Activated CD8-positive, alpha-beta T cell treated with anti-CD3 and anti-CD28 coated beads for 36 hours (primary cell): ENCODE results near the gene E2F2. TPM values are rescaled to one million over a fixed set of nuclear protein-coding genes. Genes with fewer than 3 reads are reported as not detected.

Experiments
- ATAC-seq: fragments of 200-7000 bp; cut with Tn5 transposase; one replicate; pipeline ENCODE4 v1.10.0; 2021; ENCODE audit warnings: mild to moderate bottlenecking, moderate library complexity
- CTCF ChIA-PET: fragments of 350-600 bp; sonication (Branson Sonifier 250); formaldehyde crosslinking; loops from one replicate; lab custom pipeline; 2021; ENCODE audit warnings: antibody characterized with exemption; lab: Charles Lee
- POLR2A ChIA-PET: fragments of 350-600 bp; sonication (Branson Sonifier 250); formaldehyde crosslinking; loops from one replicate; lab custom pipeline; 2021; ENCODE audit warnings: antibody characterized with exemption; lab: Charles Lee
- DNase-seq: peaks from one replicate; pipeline ENCODE4 v3.0.0-alpha.2; 2020
- H3K27ac Mint-ChIP-seq: one replicate; pipeline ENCODE4 v1.8.0; 2021; ENCODE audit warnings: mild to moderate bottlenecking, mixed read lengths
- H3K27me3 Mint-ChIP-seq: one replicate; pipeline ENCODE4 v1.8.0; 2021; ENCODE audit warnings: mixed read lengths
- H3K36me3 Mint-ChIP-seq: one replicate; pipeline ENCODE4 v1.8.0; 2021; ENCODE audit warnings: low read depth, mixed read lengths
- H3K4me1 Mint-ChIP-seq: one replicate; pipeline ENCODE4 v1.8.0; 2021; ENCODE audit warnings: low read depth, mixed read lengths
- H3K4me3 Mint-ChIP-seq: one replicate; pipeline ENCODE4 v1.8.0; 2021; ENCODE audit warnings: mild to moderate bottlenecking, moderate library complexity, mixed read lengths
- H3K9me3 Mint-ChIP-seq: one replicate; pipeline ENCODE4 v1.8.0; 2021; ENCODE audit warnings: mixed read lengths
- CTCF ChIP-seq: fragments of 200-600 bp; IDR thresholded peaks from one replicate; pipeline ENCODE4 v1.8.0; 2022; ENCODE audit warnings: antibody characterized with exemption, mild to moderate bottlenecking
- intact Hi-C: fragments of 100-400 bp; cut with micrococcal nuclease; formaldehyde crosslinking; loops from one replicate; pipeline ENCODE4 v1.10.0; 2022
- total RNA-seq, 2 experiments: library from RNA; stranded (reverse); gene quantifications; one replicate each; pipeline ENCODE4 v1.2.3, GENCODE V29; 2021

The E2F2 gene
- total RNA-seq, 2 experiments from 2014 or later: 23.7 to 25.3 TPM

- Mint-ChIP-seq H3K4me1 (peaks cover 32% of the 10 kb centered on the region), H3K9me3 (no peaks in the 10 kb centered on the region), H3K4me3 (no peak overlapping the region), H3K27me3 (peaks cover 12% of the 10 kb centered on the region), H3K27ac (no peak overlapping the region), H3K36me3 (peaks cover under 1% of the 10 kb centered on the region)
- ChIA-PET POLR2A (interaction anchor here (0.9 to 1.0 kb wide), 4 partner anchors 14 to 73 kb away, joined by 3 read pairs; no protein-coding TSS in a partner anchor), CTCF (interaction anchor here (0.8 to 16.5 kb wide), 5 partner anchors 9 to 72 kb away, joined by 3 to 168 read pairs (median 3); no protein-coding TSS in a partner anchor)
- no peak for TF ChIP-seq CTCF
- ATAC-seq (no peak), DNase-seq (no peak)
- intact Hi-C loops: no loop called here
Observed at GRCh38 chr1:23563755-23564374, 32.8 kb upstream of the E2F2 start.

- H3K4me1 Mint-ChIP-seq: peaks cover 27% of the 10 kb centered on the region
- H3K27me3 Mint-ChIP-seq: peaks cover 8% of the 10 kb centered on the region
- H3K4me3 Mint-ChIP-seq: no peak overlapping the region
- no peak overlapping the region for H3K27ac Mint-ChIP-seq
- H3K9me3 Mint-ChIP-seq: no peaks in the 10 kb centered on the region
- ATAC-seq (no peak), DNase-seq (no peak)
- peaks cover 9% of the 10 kb centered on the region for H3K36me3 Mint-ChIP-seq
- intact Hi-C loops: no loop called here
- no peak for TF ChIP-seq CTCF
- ChIA-PET POLR2A (interaction anchor here (0.8 to 0.9 kb wide), 2 partner anchors 41 to 66 kb away, joined by 3 read pairs; no protein-coding TSS in a partner anchor), CTCF (interaction anchor here (0.8 to 16.5 kb wide), 4 partner anchors 8 to 73 kb away, joined by 3 to 168 read pairs (median 6); no protein-coding TSS in a partner anchor)
Observed at GRCh38 chr1:23563003-23563402, 32.0 kb upstream of the E2F2 start.

GRCh38 chr1:23562137-23562876, 31.3 kb upstream of the E2F2 start:
- Mint-ChIP-seq H3K4me3 (no peak overlapping the region), H3K27ac (no peak overlapping the region), H3K9me3 (no peaks in the 10 kb centered on the region), H3K36me3 (peaks cover 16% of the 10 kb centered on the region), H3K4me1 (peaks cover 32% of the 10 kb centered on the region), H3K27me3 (peaks cover 5% of the 10 kb centered on the region)
- no peak for ATAC-seq
- intact Hi-C loops: no loop called here
- peak; percentile 55 for DNase-seq
- POLR2A ChIA-PET: interaction anchor here (0.8 to 5.2 kb wide), 2 partner anchors 30 to 67 kb away, joined by 3 to 40 read pairs; no protein-coding TSS in a partner anchor
- no peak for TF ChIP-seq CTCF
- CTCF ChIA-PET: interaction anchor here (1.6 to 5.6 kb wide), 3 partner anchors 15 to 74 kb away, joined by 3 to 82 read pairs (median 3); no protein-coding TSS in a partner anchor

GRCh38 chr1:23561813-23562100, 30.7 kb upstream of the E2F2 start:
- Mint-ChIP-seq H3K27me3 (peaks cover 3% of the 10 kb centered on the region), H3K36me3 (peaks cover 21% of the 10 kb centered on the region), H3K4me3 (no peak overlapping the region), H3K27ac (no peak overlapping the region), H3K4me1 (peaks cover 35% of the 10 kb centered on the region), H3K9me3 (no peaks in the 10 kb centered on the region)
- ChIA-PET CTCF (interaction anchor here (1.6 to 5.6 kb wide), 3 partner anchors 15 to 75 kb away, joined by 3 to 82 read pairs (median 3); no protein-coding TSS in a partner anchor), POLR2A (interaction anchor here (5.2 kb wide), 1 partner anchor 30 kb away, joined by 40 read pairs; no protein-coding TSS in a partner anchor)
- no peak for DNase-seq
- intact Hi-C loops: no loop called here
- TF ChIP-seq CTCF: no peak
- no peak for ATAC-seq
